Neural progenitor cell (in vitro differentiated cells): ENCODE measurements around the gene ADGRA1. TPM values are rescaled to one million over a fixed set of nuclear protein-coding genes. Genes with fewer than 3 reads are reported as not detected.

Source experiments
- DNase-seq: peaks from one replicate; pipeline ENCODE4 v3.0.0-alpha.2; 2016; ENCODE audit warnings: low spot score
- H2AFZ ChIP-seq: fragments of 200-600 bp; sonication (generic); replicated peaks from 2 replicates; pipeline ENCODE4 v1.6.1; 2016; ENCODE audit warnings: antibody characterized with exemption
- H3F3A ChIP-seq: fragments of 200-600 bp; sonication (generic); 2 replicates; pipeline ENCODE4 v1.6.1; 2016; ENCODE audit warnings: antibody characterized with exemption, low read depth
- H3K27ac ChIP-seq: fragments of 200-600 bp; sonication (generic); 2 replicates; pipeline ENCODE4 v1.5.1; 2016; ENCODE audit warnings: mild to moderate bottlenecking
- H3K27me3 ChIP-seq: fragments of 200-600 bp; sonication (generic); 2 replicates; pipeline ENCODE4 v1.6.1; 2016; ENCODE audit warnings: mild to moderate bottlenecking, moderate library complexity
- H3K36me3 ChIP-seq: fragments of 200-600 bp; sonication (generic); 2 replicates; pipeline ENCODE4 v1.5.1; 2016
- H3K4me1 ChIP-seq: fragments of 200-600 bp; sonication (generic); 2 replicates; pipeline ENCODE4 v1.6.1; 2016; ENCODE audit warnings: mixed run types
- H3K4me2 ChIP-seq: fragments of 200-600 bp; sonication (generic); 2 replicates; pipeline ENCODE4 v1.6.1; 2016
- H3K4me3 ChIP-seq: fragments of 200-600 bp; sonication (generic); 2 replicates; pipeline ENCODE4 v1.5.1; 2016
- H3K79me2 ChIP-seq: fragments of 200-600 bp; sonication (generic); 2 replicates; pipeline ENCODE4 v1.6.1; 2016; ENCODE audit warnings: low read depth
- H3K9ac ChIP-seq: fragments of 200-600 bp; sonication (generic); 2 replicates; pipeline ENCODE4 v1.6.1; 2016
- H3K9me3 ChIP-seq: fragments of 200-600 bp; sonication (generic); 2 replicates; pipeline ENCODE4 v1.5.1; 2016; ENCODE audit warnings: low read depth
- H4K20me1 ChIP-seq: fragments of 200-600 bp; sonication (generic); 2 replicates; pipeline ENCODE4 v1.6.1; 2016; ENCODE audit warnings: low read depth
- H3K27ac Mint-ChIP-seq: 3 replicates; pipeline ENCODE4 v1.8.0; 2021; ENCODE audit warnings: mixed read lengths
- H3K27me3 Mint-ChIP-seq: 2 replicates; pipeline ENCODE4 v1.8.0; 2022; ENCODE audit warnings: low read depth, mild to moderate bottlenecking, inconsistent platforms, moderate library complexity, mixed read lengths; ENCODE audit not compliant: insufficient read depth
- H3K36me3 Mint-ChIP-seq: 3 replicates; pipeline ENCODE4 v1.8.0; 2021; ENCODE audit warnings: mixed read lengths
- H3K4me1 Mint-ChIP-seq: 3 replicates; pipeline ENCODE4 v1.8.0; 2021; ENCODE audit warnings: mixed read lengths
- H3K4me3 Mint-ChIP-seq: 3 replicates; pipeline ENCODE4 v1.8.0; 2021; ENCODE audit warnings: mild to moderate bottlenecking, moderate library complexity, mixed read lengths
- H3K9me3 Mint-ChIP-seq: 3 replicates; pipeline ENCODE4 v1.8.0; 2020; ENCODE audit warnings: mixed read lengths
- CTCF ChIP-seq: fragments of 200-600 bp; sonication (generic); IDR thresholded peaks from 2 replicates; pipeline ENCODE4 v1.5.1; 2017; ENCODE audit warnings: antibody characterized with exemption, mild to moderate bottlenecking
- EZH2 ChIP-seq: fragments of 200-600 bp; sonication (generic); IDR thresholded peaks from 2 replicates; pipeline ENCODE4 v1.6.1; 2017; ENCODE audit warnings: antibody characterized with exemption, mild to moderate bottlenecking, moderate library complexity
- EZH2phosphoT487 ChIP-seq: fragments of 200-600 bp; sonication (generic); IDR thresholded peaks from 2 replicates; pipeline ENCODE4 v1.6.1; 2017; ENCODE audit warnings: antibody characterized with exemption
- total RNA-seq: library from RNA; depleted of rRNA; stranded (reverse); fragments of >200 nt; gene quantifications from 2 replicates; pipeline ENCODE4 v1.2.3, GENCODE V29; 2015; ENCODE audit warnings: low replicate concordance

The ADGRA1 gene
- total RNA-seq, 1 donor from 2014 or later = not detected

- H3F3A ChIP-seq = peaks cover 17% of the 10 kb centered on the region
- DNase-seq = no peak
- H2AFZ ChIP-seq = no peak overlapping the region
- peaks cover 8% of the 10 kb centered on the region for H3K36me3 Mint-ChIP-seq
- no peaks in the 10 kb centered on the region for H3K4me1 ChIP-seq
- H3K4me2 ChIP-seq = no peak overlapping the region
- no peak overlapping the region for H3K27ac ChIP-seq
- H3K36me3 ChIP-seq = no peaks in the 10 kb centered on the region
- H3K4me1 Mint-ChIP-seq = no peaks in the 10 kb centered on the region
- no peak overlapping the region for H3K27ac Mint-ChIP-seq
- no peak overlapping the region for H3K9ac ChIP-seq
- no peak overlapping the region for H3K4me3 ChIP-seq
- peak overlapping the region; percentile 4 for H3K4me3 Mint-ChIP-seq
- H3K27me3 Mint-ChIP-seq = peaks cover 11% of the 10 kb centered on the region
- peaks cover 13% of the 10 kb centered on the region for H3K9me3 Mint-ChIP-seq
- no peaks in the 10 kb centered on the region for H3K79me2 ChIP-seq
- H3K27me3 ChIP-seq = no peaks in the 10 kb centered on the region
- TF ChIP-seq EZH2 = no peak
- TF ChIP-seq CTCF = no peak
- TF ChIP-seq EZH2phosphoT487 = no peak
- H4K20me1 ChIP-seq = no peaks in the 10 kb centered on the region
- H3K9me3 ChIP-seq = no peaks in the 10 kb centered on the region
Measured at GRCh38 chr10:133177380-133178157, 89.8 kb downstream of the ADGRA1 start.

GRCh38 chr10:133178357-133179127 is 90.8 kb downstream of the ADGRA1 start:
- peaks cover 8% of the 10 kb centered on the region for H3K36me3 Mint-ChIP-seq

GRCh38 chr10:133179128-133179520 is 91.4 kb downstream of the ADGRA1 start:
- no peaks in the 10 kb centered on the region for H3K27me3 ChIP-seq
- peaks cover 17% of the 10 kb centered on the region for H3F3A ChIP-seq
- no peaks in the 10 kb centered on the region for H3K4me1 ChIP-seq
- no peaks in the 10 kb centered on the region for H4K20me1 ChIP-seq
- H3K36me3 ChIP-seq = no peaks in the 10 kb centered on the region
- Mint-ChIP-seq H3K36me3 (peaks cover 9% of the 10 kb centered on the region), H3K4me3 (no peak overlapping the region), H3K27ac (no peak overlapping the region), H3K9me3 (peaks cover 13% of the 10 kb centered on the region), H3K4me1 (no peaks in the 10 kb centered on the region), H3K27me3 (peaks cover 11% of the 10 kb centered on the region)
- no peak for TF ChIP-seq CTCF
- no peak for TF ChIP-seq EZH2
- TF ChIP-seq EZH2phosphoT487 = no peak
- no peaks in the 10 kb centered on the region for H3K79me2 ChIP-seq
- H3K27ac ChIP-seq = no peak overlapping the region
- H2AFZ ChIP-seq = no peak overlapping the region
- no peak overlapping the region for H3K4me2 ChIP-seq
- no peaks in the 10 kb centered on the region for H3K9me3 ChIP-seq
- DNase-seq = no peak
- H3K4me3 ChIP-seq = no peak overlapping the region
- no peak overlapping the region for H3K9ac ChIP-seq

More at GRCh38 chr10:133178357-133179127, 90.8 kb downstream of the ADGRA1 start:
- Histone ChIP-seq H3K27me3 (no peaks in the 10 kb centered on the region), H3K9me3 (no peaks in the 10 kb centered on the region), H3K36me3 (no peaks in the 10 kb centered on the region), H4K20me1 (no peaks in the 10 kb centered on the region), H3K9ac (no peak overlapping the region), H3K4me1 (no peaks in the 10 kb centered on the region), H3K4me3 (no peak overlapping the region), H3K4me2 (no peak overlapping the region), H2AFZ (no peak overlapping the region), H3K79me2 (no peaks in the 10 kb centered on the region), H3F3A (peaks cover 17% of the 10 kb centered on the region), H3K27ac (no peak overlapping the region)
- peaks cover 13% of the 10 kb centered on the region for H3K9me3 Mint-ChIP-seq
- H3K4me1 Mint-ChIP-seq = no peaks in the 10 kb centered on the region
- no peak overlapping the region for H3K27ac Mint-ChIP-seq
- no peak for DNase-seq
- H3K4me3 Mint-ChIP-seq = no peak overlapping the region
- peaks cover 11% of the 10 kb centered on the region for H3K27me3 Mint-ChIP-seq
- no peak for TF ChIP-seq CTCF
- no peak for TF ChIP-seq EZH2phosphoT487
- no peak for TF ChIP-seq EZH2
